Fibroblast of skin of right biceps (primary cell): ENCODE data around the gene RAB27B.
"Not testable (repeated sequence)": the region's sequence is repeated elsewhere in the genome, so short reads cannot be mapped to it uniquely, and the experiment has no call there.

Source experiments
- DNase-seq: peaks from one replicate; pipeline ENCODE4 v3.0.0-alpha.2; 2013

Gene RAB27B

GRCh38 chr18:54820785-54821275, 7.4 kb upstream of the RAB27B start:
- not testable (repeated sequence) for DNase-seq

- peak; percentile 82 for DNase-seq
Measured at GRCh38 chr18:54822872-54823845, 5.1 kb upstream of the RAB27B start.

DNA sequence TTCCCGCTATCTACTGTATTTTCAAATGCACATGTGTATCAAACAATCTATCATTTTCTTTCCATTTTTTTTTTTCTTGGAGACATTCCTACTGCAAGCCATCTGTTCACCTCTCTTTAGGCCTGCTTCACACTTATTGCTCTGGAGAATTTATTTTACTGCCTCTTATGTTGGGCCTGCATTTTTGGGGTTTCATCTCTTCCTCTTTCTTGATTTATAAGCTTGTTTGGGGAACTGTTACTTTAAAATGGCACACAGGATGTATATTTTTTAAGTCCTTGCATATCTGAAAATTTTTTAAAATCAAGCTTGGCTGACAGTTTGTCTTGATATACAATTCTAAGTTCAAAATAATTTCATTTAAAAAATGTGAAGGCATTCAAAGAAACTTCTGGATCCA, 3.5 kb upstream of the RAB27B start:
- no peak for DNase-seq

GRCh38 chr18:54825601-54826344, 2.5 kb upstream of the RAB27B start:
- DNase-seq: no peak

- DNase-seq: no peak
Measured at GRCh38 chr18:54828986-54829385, 709 bp downstream of the RAB27B start.

DNA sequence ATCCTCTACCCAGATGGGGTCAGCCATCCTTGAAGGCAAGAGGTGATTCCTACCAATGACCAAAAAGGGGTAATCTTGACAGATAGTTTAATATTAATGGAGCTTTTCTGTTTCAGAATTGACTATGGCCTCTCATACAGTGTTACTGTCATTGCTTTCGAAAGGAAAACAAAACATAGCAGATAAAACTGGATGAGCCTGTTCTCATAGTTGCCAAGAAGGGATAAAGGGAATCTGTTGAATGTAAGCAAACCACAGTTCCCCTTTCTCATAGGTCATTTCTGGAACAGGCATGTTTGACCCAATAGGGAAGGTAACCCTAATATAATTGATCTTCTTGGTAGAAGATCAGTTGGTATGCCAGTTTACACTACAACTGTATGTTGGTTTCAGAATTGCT, 1.6 kb downstream of the RAB27B start:
- DNase-seq: no peak

GRCh38 chr18:54830260-54830659, 2.0 kb downstream of the RAB27B start:
- no peak for DNase-seq

DNA sequence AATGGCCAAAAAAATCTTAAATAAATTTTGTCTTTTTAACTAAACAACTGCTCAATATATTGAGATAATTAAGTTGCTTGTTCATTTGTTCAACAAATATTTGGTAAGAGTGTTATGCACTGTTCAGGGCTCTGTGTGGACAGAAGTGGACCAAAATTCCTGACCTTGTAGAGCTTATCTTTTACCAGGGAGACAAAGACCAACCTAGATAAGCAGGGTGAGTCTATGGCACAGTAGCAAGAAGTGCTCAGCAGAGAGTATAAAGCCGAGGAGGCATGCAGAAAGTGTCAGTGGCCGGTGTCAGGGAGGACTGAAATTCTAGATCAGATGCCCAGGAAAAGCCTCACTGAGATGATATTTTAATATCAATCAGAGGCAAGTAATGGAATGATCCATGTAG, 2.6 kb downstream of the RAB27B start:
- DNase-seq: no peak

DNA sequence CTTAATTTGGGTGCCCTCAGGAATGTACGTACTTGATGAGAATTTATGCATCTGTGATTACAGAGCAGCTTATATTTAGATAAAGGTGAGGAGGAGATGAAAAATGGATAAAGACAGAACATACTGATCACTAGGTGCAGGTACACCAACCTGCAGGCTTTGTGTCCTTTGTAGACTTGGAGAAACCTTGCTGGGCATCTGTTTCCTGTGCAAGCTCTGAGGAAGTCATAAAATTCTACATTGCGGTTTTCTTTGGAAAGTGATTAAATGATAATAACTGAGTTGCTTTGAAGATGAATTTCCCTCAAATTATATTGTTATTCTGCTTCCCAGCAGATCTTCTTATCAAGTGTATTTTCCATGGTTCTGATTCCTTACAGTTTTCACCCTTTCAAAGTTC, 7.7 kb downstream of the RAB27B start:
- no peak for DNase-seq

- DNase-seq: peak; percentile 30
Measured at GRCh38 chr18:54843314-54843713, 15.0 kb downstream of the RAB27B start.

DNA sequence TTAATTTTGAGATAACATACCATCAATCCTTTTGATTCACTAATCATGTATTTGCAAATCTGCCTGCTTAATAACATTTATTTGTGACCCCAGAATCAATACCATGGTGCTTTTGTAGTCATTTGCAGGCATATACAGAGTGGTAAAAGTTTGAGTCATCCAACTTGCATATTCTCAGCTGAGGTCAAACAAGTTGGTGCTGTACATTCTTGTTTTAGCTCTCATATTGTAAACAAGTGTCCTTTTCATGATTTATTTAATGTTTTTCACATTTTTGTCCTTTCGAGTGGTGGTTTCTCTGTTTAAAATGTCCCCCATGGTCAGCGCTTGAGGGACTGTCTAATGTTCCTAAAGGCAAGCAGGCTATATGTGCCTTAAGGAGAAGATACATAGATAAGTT, 17.5 kb downstream of the RAB27B start:
- DNase-seq: peak; percentile 6

- no peak for DNase-seq
Measured at GRCh38 chr18:54848121-54848520, 19.8 kb downstream of the RAB27B start.

GRCh38 chr18:54849683-54850082, 21.4 kb downstream of the RAB27B start:
- no peak for DNase-seq

- no peak for DNase-seq
Measured at GRCh38 chr18:54850598-54850997, 22.3 kb downstream of the RAB27B start.

GRCh38 chr18:54852780-54853675, 24.8 kb downstream of the RAB27B start:
- DNase-seq: peak; percentile 0

DNA sequence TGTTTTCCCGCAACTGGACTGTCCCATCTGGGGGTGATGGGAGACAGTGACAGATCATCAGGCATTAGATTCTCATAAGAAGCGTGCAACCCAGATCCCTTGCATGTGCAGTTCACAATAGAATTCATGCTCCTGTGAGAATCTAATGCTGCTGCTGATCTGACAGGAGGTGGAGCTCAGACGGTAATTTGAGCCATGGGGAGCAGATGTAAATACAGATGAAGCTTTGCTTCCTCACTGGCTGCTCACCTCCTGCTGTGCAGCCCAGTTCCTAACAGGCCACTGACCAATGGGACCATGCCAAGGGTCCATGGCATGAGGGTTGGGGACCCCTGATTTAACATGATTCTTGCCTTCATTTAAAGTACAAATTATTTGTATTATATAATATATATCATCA, 26.8 kb downstream of the RAB27B start:
- DNase-seq: not testable (repeated sequence)

DNA sequence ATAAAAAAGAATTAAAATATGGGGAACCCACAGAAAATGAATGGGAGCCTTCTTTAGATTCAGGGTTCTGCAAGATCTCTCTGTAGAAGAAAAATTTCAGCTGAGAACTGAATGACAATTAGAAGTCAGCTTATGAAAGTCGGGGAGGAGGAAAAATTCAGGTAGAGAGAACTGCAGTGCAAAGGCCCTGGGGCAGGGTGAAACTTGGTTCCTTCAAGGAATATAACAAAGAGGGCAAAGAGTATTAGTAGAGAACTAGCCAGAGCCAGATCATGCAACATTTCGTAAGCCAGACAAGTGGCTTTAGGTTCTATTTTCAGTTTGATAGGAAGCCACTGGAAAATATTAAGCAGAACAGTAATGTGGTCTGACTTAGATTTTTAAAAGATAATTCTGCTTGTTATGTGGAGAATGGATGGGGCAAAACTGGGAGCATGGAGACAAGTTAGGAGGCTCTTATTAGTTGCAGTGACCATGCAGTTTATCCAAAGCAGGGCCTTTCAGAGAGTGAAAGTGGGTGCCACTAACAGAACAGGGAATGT, 27.9 kb downstream of the RAB27B start:
- no peak for DNase-seq

DNA sequence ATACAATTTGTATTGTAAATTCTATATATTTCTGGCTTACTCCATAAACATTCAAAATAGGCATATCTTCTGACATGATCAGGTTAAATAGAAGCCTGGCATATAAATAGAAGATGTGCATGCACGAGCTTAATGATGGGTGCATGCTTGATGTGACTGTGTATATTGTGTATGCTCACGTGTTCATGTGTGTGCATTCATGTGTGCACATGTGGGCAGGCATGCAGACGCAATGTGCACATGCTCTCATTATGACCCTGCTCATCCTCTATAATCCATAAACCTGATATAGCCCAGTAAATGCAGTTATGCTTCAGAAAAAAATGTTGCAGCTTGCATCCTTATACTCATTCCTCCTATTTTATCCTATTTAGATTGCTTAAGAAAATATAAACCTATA, 29.2 kb downstream of the RAB27B start:
- DNase-seq: no peak

DNA sequence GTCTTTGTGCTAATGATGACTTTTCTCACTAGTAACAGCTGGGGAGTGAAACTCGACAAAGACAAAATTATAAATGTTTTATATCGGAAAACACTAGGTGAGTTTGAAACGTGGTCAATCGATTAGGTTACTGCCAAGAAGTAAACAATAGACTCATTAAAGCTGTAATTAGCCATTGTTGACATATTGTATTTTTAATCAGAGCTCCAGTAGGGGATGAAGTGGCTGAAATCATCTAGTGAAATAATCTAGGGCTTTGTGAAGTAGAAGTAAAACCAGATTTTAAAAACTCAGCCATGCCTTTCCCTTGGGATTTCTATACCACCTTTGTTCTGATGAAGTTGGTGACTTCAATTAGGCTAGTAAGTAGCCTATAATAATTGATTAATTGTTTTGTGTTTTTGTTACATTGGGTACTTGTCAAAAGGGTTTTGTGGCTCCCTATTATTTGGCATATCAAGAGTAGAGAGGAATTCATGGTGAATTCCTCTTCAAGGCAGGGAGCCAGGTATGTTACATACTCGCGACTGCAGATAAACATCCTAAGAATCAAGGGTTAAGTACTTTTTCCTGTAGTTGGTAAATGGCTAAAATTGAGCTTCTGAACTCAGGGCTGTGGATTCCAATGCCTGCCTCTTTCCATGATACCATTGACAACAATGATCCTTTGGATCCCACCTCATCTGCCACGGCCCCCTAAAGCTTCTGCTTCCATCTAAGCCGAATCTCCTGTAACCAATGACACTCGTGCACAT, 31.6 kb downstream of the RAB27B start:
- no peak for DNase-seq

- no peak for DNase-seq
Measured at GRCh38 chr18:54860941-54861340, 32.7 kb downstream of the RAB27B start.

GRCh38 chr18:54867131-54867530, 38.9 kb downstream of the RAB27B start:
- no peak for DNase-seq

GRCh38 chr18:54871231-54871630, 43.0 kb downstream of the RAB27B start:
- no peak for DNase-seq
